GM18867 (cell line): ENCODE data around the gene DTNA.

Source experiments
- ATAC-seq: cut with Tn5 transposase; IDR thresholded peaks from one replicate; pipeline ENCODE4 v1.9.1; 2021; ENCODE audit warnings: mild to moderate bottlenecking, moderate library complexity; ENCODE audit not compliant: unreplicated experiment

DTNA gene

GRCh38 chr18:34805103-34805877 is 95.2 kb downstream of the DTNA start:
- ATAC-seq = no peak

- no peak for ATAC-seq
Observed at GRCh38 chr18:34805878-34806351, 95.8 kb downstream of the DTNA start.

- no peak for ATAC-seq
Observed at GRCh38 chr18:34806527-34806926, 96.4 kb downstream of the DTNA start.

GRCh38 chr18:34807106-34807796 is 97.2 kb downstream of the DTNA start:
- no peak for ATAC-seq

- no peak for ATAC-seq
Observed at GRCh38 chr18:34808389-34808788, 98.3 kb downstream of the DTNA start.

GRCh38 chr18:34809451-34810072 is 99.5 kb downstream of the DTNA start:
- ATAC-seq = no peak

- ATAC-seq = no peak
Observed at GRCh38 chr18:34816183-34816582, 106.1 kb downstream of the DTNA start.

- ATAC-seq = no peak
Observed at GRCh38 chr18:34817636-34818035, 107.5 kb downstream of the DTNA start.

- ATAC-seq = no peak
Observed at GRCh38 chr18:34818064-34818463, 108.0 kb downstream of the DTNA start.

GRCh38 chr18:34820360-34821065 is 110.4 kb downstream of the DTNA start:
- no peak for ATAC-seq

- ATAC-seq = no peak
Observed at GRCh38 chr18:34821669-34822210, 111.6 kb downstream of the DTNA start.

- no peak for ATAC-seq
Observed at GRCh38 chr18:34828093-34828492, 118.0 kb downstream of the DTNA start.

GRCh38 chr18:34834897-34835296 is 124.8 kb downstream of the DTNA start:
- no peak for ATAC-seq

- ATAC-seq = no peak
Observed at GRCh38 chr18:34835466-34835865, 125.4 kb downstream of the DTNA start.

- ATAC-seq = no peak
Observed at GRCh38 chr18:34837769-34838272, 127.7 kb downstream of the DTNA start.

- no peak for ATAC-seq
Observed at GRCh38 chr18:34838669-34839068, 128.6 kb downstream of the DTNA start.

- ATAC-seq = no peak
Observed at GRCh38 chr18:34840256-34840826, 130.2 kb downstream of the DTNA start.

GRCh38 chr18:34841891-34842290 is 131.8 kb downstream of the DTNA start:
- ATAC-seq = no peak

GRCh38 chr18:34844072-34844471 is 134.0 kb downstream of the DTNA start:
- no peak for ATAC-seq

GRCh38 chr18:34844732-34845459 is 134.8 kb downstream of the DTNA start:
- no peak for ATAC-seq
